GM21619 (cell line): ENCODE results near the gene NUP214.
"Not testable (repeated sequence)": the region's sequence is repeated elsewhere in the genome, so short reads cannot be mapped to it uniquely, and the experiment has no call there.

Source experiments
- ATAC-seq: cut with Tn5 transposase; IDR thresholded peaks from one replicate; pipeline ENCODE4 v1.9.1; 2021; ENCODE audit not compliant: unreplicated experiment

NUP214 gene

GRCh38 chr9:131115360-131115742 is 10.0 kb upstream of the NUP214 start:
- ATAC-seq, result not testable (repeated sequence)

GRCh38 chr9:131116281-131117120 is 8.9 kb upstream of the NUP214 start:
- no peak for ATAC-seq

GRCh38 chr9:131117121-131117761 is 8.1 kb upstream of the NUP214 start:
- no peak for ATAC-seq

- no peak for ATAC-seq
Observed at GRCh38 chr9:131117762-131118145, 7.6 kb upstream of the NUP214 start.

GRCh38 chr9:131119600-131119999 is 5.8 kb upstream of the NUP214 start:
- ATAC-seq, result no peak

- ATAC-seq, result no peak
Observed at GRCh38 chr9:131120620-131121228, 4.7 kb upstream of the NUP214 start.

- ATAC-seq, result no peak
Observed at GRCh38 chr9:131121346-131121745, 4.0 kb upstream of the NUP214 start.

- no peak for ATAC-seq
Observed at GRCh38 chr9:131122158-131122557, 3.2 kb upstream of the NUP214 start.

GRCh38 chr9:131125038-131125287 is 423 bp upstream of the NUP214 start:
- ATAC-seq, result peak; percentile 19

GRCh38 chr9:131126059-131126426 is 657 bp downstream of the NUP214 start:
- ATAC-seq, result no peak

- ATAC-seq, result no peak
Observed at GRCh38 chr9:131129183-131129582, 3.8 kb downstream of the NUP214 start.

GRCh38 chr9:131138676-131139075 is 13.3 kb downstream of the NUP214 start:
- ATAC-seq, result no peak

- no peak for ATAC-seq
Observed at GRCh38 chr9:131140112-131140511, 14.7 kb downstream of the NUP214 start.

- no peak for ATAC-seq
Observed at GRCh38 chr9:131140550-131140949, 15.2 kb downstream of the NUP214 start.

- no peak for ATAC-seq
Observed at GRCh38 chr9:131142160-131142559, 16.8 kb downstream of the NUP214 start.

- ATAC-seq, result no peak
Observed at GRCh38 chr9:131144201-131144600, 18.8 kb downstream of the NUP214 start.

- no peak for ATAC-seq
Observed at GRCh38 chr9:131145245-131145644, 19.9 kb downstream of the NUP214 start.

- no peak for ATAC-seq
Observed at GRCh38 chr9:131146186-131146585, 20.8 kb downstream of the NUP214 start.

GRCh38 chr9:131148276-131148675 is 22.9 kb downstream of the NUP214 start:
- no peak for ATAC-seq

- no peak for ATAC-seq
Observed at GRCh38 chr9:131148966-131149687, 23.7 kb downstream of the NUP214 start.

GRCh38 chr9:131149688-131150053 is 24.3 kb downstream of the NUP214 start:
- no peak for ATAC-seq

GRCh38 chr9:131153595-131153994 is 28.2 kb downstream of the NUP214 start:
- no peak for ATAC-seq
